Activated CD8-positive, alpha-beta memory T cell treated with anti-CD3 and anti-CD28 coated beads for 1 hour (primary cell): ENCODE results near the gene IL16.

Source experiments
- DNase-seq, 2 donors: peaks; one replicate each; pipeline ENCODE4 v3.0.0-alpha.2; 2020; ENCODE audit warnings: low read depth in 1 of 2; ENCODE audit errors: extremely low read depth in 1 of 2

Gene IL16

GRCh38 chr15:81273200-81273599 is 76.5 kb downstream of the IL16 start:
- no peak for DNase-seq

GRCh38 chr15:81273855-81274254 is 77.2 kb downstream of the IL16 start:
- no peak for DNase-seq

- DNase-seq: no peak
Measured at GRCh38 chr15:81274255-81274654, 77.6 kb downstream of the IL16 start.

DNA sequence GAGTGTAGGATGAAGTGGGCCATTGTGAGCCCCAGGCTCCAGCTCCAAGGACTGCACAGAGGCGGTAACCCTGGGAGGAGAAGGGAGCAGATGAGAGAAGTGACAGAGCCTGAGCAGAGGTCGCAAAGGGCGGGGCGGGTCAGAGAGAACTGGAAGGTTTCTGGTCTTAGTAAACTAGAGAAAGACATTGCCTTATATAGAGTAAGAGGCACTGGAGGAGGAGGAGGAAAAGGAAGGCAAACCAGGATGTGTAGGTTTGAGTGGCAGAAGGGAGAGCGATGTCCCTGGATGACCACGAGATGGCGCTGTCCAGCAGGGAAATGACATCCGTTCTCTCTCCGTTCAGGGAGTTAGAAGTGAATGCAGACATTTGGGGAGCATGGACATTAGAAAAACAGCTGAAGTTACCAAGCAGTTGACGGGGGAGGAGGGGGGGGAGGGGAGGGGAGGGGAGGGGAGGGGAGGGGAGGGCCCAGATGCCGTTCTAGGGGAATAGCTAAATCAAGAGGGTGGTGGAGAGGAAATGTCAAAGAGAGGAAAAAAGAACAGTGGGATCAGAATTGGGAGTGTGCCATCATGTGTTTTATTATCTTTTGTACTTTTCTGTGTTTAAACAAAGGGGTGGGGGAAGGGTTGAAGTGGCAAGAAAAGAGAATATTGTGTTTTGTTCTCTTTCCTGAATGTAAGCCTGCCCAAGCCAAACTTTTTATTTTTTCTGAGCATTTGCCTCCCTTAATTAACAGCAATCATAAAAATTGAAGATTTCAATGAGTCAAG is 78.4 kb downstream of the IL16 start:
- peak; percentile 71 to 78 for DNase-seq

DNA sequence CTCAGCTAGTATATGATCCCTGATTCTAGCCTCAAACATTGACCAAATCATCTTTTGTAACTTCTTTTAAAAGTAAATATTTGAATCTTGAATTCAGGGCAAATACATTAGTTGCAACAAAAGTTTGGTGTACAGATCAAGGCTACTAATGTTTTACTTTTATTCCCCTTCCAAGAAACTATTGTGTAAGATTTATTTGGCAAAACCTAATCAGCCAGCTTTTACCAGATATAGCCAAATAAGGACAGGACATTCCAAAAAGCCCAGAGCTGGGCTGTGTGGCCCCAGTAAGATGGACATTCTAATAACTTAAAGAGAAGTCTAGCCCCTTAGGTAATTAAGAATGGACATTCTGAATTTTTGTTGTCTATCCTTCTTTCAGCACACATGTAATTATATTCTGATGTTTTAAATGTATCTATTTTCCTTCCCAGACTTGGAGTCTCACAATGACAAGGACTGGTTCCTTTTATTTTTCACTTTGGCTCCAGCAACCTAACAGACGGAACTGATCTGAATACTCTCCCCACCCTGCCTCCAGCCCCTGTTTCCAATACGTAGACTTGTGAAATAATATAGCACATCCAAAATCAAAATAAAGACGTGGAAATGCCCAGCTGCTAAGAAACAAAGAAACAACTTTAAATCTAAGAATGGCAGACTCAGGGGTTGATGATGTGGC is 79.2 kb downstream of the IL16 start:
- DNase-seq: no peak

GRCh38 chr15:81276967-81277366 is 80.3 kb downstream of the IL16 start:
- DNase-seq: no peak

DNA sequence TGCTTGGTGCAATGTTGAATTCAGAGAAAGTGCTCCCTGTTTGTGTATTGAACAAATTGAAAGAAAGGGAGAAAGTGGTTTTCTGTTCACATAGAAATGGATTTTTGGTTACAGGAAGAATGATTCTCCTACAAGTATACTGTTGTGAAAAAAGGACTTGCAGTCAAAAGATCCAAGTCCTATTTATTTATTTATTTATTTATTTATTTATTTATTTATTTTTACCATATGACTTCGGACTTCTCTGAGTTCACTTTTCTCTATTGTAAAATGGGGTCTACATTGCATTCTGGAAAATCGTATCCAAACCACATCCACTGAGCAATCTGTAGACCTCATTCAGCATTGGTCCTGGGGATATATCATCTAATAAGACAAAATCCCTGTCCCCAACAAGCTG is 81.2 kb downstream of the IL16 start:
- DNase-seq: no peak

GRCh38 chr15:81278306-81279029 is 81.8 kb downstream of the IL16 start:
- DNase-seq: no peak

DNA sequence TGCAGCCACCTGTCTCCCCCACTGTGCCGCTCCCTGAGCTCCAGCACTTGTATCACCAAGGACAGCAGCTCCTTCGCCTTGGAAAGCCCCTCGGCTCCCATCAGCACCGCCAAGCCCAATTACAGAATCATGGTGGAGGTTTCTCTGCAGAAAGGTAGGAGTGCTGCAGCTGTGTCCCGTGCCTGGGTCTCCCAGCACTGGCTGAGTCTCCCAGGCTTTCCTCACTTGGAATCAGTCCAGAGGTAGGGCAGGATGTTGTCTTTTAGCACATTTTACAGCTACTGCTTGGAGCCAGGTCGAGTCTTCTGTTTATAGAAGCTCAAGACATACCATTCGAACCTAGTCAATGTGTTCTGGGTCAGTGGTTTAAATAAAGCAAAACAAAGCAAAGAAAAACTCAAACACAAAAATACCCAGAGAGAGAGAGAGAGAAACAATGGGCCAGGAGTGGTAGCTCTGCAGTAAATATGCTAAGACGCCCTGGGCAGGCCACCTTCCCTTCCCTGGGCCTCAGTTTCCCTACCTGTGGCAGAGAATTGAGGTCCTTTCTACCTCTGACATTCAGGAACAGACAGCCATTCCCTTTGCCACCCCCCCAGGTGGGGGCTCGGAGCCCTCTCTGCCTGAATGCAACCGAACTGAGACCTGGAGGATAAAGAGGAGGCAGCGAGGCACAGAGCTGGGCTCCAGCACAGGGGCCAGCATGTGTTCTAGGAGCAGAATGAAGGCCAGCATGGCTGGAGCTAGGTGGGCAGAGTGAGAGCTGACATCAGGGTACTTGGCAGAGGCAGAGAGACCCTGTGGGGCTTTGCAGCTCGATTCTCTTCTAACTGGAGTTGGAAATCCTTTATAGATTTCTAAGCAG is 83.2 kb downstream of the IL16 start:
- DNase-seq: no peak

GRCh38 chr15:81280696-81281455 is 84.2 kb downstream of the IL16 start:
- DNase-seq: no peak

DNA sequence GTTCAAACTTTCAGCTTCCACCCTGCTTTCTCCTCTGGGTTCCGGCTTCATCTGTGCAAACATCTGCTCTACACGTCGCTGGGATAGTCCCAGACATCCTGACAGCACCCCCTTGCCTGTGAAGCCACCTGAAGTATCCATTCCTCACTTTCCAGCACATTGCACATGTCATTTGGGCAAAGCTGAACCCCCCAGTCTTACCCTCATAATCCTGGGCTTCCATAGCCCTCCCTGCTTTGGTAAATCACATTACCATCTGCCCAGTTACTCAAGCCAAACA is 84.7 kb downstream of the IL16 start:
- DNase-seq: no peak

GRCh38 chr15:81281766-81282605 is 85.3 kb downstream of the IL16 start:
- DNase-seq: no peak

- DNase-seq: no peak
Measured at GRCh38 chr15:81282606-81282895, 85.9 kb downstream of the IL16 start.

DNA sequence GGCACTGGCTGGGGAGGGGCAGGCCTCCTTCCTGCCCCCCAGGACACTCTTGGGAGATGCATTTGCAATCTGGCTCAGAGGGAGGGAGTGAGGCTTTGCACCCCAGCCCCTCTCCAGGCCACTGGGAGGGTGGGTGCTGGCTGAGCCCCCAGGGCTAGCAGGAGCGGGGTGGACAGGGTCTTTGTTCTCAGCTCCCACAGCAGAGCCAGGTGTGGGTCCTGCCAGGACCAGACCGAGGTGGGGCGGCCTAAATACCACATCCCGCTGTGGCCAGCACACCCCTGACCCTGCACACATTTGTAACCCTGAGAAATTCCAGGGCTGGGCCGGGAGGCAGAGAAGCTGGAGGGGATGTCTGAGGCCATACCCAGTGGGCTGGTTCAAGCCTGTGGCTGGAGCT is 86.2 kb downstream of the IL16 start:
- no peak for DNase-seq

DNA sequence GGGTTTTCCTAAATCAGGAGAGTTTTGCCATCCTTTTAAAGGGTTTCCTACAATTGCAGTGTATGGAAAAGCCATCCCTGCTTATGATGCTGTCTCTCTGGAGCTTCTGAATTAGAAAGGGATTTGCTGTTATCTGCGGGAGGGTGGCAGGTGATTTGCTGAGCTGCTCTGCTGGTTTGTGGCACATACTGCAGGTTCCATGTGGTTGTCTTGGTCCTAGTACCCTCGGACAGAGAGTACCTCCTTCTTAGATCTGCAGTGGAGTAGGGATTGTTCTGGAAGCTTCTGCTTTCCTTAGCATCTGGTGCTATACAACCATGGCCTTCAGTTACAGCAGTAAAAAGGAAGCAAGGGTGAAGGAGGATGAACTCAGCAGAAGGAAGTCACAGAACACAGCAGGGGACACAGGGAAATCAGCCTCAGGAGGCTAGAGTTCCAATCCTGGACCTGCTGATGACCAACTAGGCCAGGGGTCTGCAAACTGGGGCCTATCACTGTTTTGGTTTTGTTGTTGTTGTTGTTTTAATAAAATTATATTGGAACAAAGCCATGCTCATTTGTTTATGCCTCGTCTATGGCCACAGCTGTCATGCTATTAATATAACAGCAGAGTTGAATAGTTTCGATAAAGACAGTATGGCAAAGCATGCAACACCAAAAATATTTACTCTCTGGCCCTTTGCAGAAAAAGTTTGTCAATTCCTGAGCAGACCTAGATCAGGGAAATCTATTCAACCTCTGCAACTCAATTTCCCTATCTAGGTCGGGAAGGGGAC is 87.8 kb downstream of the IL16 start:
- no peak for DNase-seq

DNA sequence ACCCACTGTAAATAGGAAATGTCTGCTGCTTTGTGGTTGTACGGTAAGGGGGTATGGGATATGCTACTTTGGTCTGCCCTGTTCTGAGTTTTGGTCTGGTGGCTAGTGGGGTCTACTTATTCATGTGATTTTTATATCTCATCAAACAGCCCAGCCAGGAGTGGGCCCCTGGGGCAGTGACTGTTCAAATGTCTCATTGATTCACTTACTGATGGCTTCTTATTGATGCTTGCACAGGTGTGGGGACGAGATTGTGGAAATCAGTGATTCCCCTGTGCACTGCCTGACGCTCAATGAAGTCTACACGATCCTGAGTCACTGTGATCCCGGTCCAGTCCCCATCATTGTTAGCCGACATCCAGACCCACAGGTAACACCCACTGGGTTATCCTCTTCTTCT is 88.8 kb downstream of the IL16 start:
- DNase-seq: no peak

DNA sequence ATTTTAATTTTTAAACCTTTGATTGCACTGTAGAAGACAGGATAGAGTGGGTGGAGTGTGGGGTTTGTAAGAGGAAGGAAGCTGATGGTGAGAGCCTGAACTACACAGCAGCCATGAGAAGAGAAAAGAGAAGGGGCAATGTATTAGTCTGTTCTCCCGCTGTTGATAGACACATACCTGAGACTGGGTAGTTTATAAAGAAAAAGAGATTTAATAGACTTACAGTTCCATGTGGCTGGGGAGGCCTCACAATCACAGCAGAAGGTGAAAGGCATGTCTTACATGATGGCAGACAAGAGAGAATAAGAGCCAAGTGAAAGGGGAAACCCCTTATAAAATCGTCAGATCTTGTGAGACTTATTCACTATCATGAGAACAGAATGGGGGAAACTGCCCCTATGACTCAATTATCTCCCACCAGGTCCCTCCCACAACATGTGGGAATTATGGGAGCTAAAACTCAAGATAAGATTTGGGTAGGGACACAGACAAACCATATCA is 90.0 kb downstream of the IL16 start:
- DNase-seq: no peak

- DNase-seq: no peak
Measured at GRCh38 chr15:81288040-81288439, 91.4 kb downstream of the IL16 start.

DNA sequence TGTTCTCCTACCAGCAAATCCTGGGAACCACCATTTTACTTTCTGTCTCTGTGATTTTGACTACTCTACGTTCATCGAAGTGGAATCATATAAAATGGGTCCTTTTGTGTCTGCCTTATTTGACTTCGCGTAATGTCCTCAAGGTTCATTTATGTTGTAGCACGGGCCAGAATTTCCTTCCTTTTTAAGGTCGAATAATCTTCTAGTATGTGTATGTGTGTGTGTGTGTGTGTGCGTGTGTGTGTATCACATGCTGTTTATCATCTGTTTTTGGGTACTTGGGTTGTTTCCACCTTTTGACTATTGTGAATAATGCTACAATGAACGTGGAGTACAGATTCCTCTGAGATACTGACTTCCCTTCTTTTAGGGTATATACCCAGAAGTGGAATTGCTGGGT is 91.9 kb downstream of the IL16 start:
- no peak for DNase-seq
